NCI-H82 treated with DMSO at 0.1 percent for 48 hours (cell line): ENCODE measurements around the gene SND1.

Source experiments
- DNase-seq: peaks from one replicate; lab custom pipeline; 2025; ENCODE audit not compliant: unreplicated experiment; lab: John Stamatoyannopoulos, UW

The SND1 gene

DNA sequence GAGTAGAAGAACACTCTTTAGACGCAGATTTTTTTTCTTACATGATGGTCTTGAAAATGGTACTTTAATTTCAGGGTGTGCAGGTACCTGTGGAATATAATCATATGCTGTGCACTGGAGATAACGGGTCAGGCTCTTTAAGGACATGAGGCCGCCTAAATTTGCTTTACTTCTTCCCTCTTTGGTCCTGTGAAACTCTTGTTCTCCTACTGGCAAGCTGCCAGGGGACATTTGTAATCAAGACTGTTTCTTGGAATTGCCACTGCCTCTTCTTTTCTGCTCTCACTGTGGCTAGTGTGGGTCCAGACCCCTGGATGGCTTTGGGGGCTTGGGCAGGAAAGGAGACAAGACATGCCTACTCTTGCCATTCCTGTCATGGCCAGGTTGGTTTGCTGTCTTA lies 146.0 kb downstream of the SND1 start:
- no peak for DNase-seq

- no peak for DNase-seq
These were observed 146.9 kb downstream of the SND1 start for GRCh38 chr7:127798769-127799372.

DNA sequence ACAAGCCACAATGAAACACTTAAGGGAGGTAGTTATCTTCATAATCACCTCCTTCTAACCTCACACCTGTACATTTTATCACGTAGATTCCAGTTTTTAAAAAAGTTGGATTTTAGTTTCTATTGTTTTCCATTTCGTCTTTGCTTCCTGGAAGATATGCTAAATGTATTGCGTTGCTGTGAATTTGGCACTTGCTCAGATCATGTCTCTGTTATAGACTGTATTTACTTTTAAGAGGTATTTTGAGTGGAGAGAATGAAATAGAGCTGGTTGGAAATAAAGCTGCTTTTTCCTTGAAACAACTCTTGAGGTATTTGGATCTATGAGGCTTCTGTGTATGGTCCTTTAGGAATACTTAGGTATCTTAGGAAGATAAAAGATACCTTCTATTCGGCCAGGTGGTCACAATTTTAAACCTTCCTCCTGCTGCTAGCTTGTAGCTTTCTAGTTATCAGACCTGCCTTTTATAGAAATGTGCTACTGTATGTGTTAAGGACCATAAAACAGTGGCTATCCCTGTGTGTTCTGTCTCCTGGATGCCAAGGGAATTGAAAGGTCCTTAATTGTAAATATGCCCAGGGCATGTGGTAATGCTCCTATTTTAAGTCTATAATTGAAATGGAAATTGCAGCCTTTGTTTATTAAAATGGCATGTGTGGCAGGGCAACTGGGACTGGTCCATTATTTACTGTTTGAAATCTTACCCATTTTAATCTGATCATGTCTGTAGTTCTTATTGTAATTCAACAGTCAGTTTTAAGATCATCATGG lies 147.7 kb downstream of the SND1 start:
- DNase-seq = no peak

GRCh38 chr7:127802845-127803244 lies 150.9 kb downstream of the SND1 start:
- no peak for DNase-seq

DNA sequence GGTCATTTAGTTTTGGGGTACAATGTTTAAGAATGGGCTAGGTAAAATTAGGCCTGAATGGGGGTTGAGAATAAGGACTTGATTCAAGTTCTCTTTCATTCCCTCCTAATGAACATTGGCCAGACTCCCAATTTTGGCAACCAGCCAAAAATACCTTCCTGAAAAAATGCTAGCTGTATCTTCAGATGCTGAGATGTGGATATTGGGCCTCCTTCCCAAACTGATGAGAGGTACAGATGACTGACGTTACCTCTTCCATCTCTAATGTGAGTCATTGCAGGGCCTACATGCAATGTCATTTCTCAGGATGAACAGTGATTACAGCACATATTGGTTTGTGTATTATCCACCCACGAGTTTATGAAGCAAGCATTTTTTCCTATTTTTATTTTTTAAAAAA lies 151.6 kb downstream of the SND1 start:
- no peak for DNase-seq

GRCh38 chr7:127807340-127807739 lies 155.3 kb downstream of the SND1 start:
- no peak for DNase-seq

DNA sequence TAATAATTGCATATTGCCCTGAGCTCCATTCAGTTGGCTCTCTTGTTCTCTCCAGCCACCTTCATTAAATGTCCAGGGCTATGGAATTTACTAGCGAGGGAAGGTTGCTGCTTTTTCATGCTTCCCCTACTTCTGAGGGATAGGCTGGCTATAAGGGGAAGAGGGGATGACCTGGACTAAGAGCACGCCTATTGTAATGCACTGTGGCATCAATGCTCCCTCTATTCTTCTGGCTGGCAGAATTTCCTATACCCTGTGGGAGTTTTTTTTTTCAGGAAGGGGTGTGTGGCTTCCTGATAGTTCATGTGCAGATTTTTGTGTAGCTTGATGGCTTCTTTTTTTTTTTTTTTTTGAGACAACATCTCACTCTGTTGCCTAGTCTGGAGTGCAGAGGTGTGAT lies 155.8 kb downstream of the SND1 start:
- DNase-seq = no peak

- DNase-seq = peak; percentile 97
These were observed 157.3 kb downstream of the SND1 start for GRCh38 chr7:127809261-127809702.

DNA sequence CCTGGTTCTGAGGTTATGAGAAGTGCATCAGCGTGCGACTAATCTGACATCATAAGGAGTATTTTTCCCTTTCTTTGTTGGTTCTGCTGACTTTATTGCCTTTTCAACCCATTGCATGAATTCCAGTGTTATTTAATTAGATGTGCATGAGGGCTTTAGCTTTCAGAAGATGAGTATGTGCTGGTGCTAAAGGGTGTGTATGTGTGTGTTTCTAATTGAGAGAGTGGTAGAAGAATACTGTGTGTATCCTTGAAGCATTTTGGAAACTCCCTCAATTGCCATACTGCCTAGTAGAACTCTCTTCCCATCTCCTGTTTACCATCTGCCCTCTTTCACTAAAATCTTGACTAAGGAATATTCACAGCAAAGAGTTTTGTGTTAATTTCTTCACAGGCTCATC lies 158.1 kb downstream of the SND1 start:
- no peak for DNase-seq

DNA sequence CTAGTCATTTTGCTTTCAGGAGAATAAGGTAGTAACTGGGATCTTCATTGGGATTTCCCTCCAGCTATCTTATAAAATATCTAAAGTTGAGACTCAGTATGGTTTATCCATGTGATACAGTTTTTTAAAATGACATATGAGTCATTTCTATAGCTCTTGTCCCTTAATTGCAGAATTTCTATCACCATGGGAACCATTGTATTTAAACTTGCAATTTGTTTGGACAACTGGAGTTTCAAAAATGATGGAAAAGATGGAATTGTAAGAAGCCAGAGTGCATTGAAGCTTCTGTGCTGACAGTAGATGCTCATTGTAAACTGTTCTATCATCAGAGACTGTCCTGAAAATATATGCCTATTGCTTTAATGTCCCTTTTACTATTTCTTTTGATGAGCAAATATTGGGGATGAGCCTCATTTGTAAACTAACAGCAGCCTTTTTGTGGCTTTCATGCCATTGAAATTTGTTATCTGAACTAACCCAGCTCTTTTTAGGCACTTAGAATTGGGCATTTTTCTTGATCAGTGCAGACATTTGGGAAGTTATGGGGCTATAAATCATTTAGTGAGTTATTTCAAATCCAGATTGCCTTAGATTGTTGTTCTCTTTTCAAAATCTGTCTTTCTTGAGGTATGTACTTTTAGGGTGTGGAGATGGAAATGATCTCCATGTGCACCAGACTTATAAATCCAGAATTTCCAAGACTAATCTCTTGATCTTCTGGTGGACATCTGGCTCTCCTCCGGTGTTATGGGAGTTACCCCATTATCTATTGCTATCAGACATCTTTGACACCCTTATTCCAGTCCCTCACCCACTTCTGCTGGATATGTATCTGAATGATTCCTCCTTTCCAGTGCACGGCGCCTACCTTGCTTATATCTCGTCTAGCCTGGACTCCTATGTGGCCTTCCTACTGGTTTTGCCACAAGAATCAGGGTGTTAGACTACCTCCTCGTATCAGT lies 159.0 kb downstream of the SND1 start:
- DNase-seq = peak; percentile 60

GRCh38 chr7:127812540-127812939 lies 160.5 kb downstream of the SND1 start:
- no peak for DNase-seq

- DNase-seq = no peak
These were observed 162.1 kb downstream of the SND1 start for GRCh38 chr7:127813991-127814541.

DNA sequence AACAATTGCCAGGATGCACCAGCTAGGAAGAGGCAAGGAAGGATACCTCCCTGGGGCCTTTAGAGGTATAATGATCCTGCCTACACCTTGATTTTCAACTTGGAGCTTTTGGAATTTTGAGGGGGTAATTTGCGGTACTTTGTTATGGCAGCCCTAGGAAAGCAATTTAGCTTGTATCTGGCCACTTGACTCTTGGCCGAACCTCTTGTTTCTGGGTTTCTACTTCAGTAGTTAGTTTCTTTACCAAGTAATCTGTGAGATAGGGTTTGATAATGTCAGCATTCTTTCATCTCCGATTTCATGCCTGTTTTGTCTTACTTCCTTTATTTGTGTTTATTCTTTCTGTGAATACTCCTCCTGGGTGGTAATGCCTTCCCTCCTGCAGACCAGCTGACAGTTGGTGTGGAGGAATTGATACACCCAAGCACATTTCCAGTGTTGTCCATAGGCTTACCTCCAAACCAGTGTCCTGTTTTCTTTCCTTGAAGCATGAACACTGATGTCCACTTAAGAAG lies 163.7 kb downstream of the SND1 start:
- DNase-seq = no peak

DNA sequence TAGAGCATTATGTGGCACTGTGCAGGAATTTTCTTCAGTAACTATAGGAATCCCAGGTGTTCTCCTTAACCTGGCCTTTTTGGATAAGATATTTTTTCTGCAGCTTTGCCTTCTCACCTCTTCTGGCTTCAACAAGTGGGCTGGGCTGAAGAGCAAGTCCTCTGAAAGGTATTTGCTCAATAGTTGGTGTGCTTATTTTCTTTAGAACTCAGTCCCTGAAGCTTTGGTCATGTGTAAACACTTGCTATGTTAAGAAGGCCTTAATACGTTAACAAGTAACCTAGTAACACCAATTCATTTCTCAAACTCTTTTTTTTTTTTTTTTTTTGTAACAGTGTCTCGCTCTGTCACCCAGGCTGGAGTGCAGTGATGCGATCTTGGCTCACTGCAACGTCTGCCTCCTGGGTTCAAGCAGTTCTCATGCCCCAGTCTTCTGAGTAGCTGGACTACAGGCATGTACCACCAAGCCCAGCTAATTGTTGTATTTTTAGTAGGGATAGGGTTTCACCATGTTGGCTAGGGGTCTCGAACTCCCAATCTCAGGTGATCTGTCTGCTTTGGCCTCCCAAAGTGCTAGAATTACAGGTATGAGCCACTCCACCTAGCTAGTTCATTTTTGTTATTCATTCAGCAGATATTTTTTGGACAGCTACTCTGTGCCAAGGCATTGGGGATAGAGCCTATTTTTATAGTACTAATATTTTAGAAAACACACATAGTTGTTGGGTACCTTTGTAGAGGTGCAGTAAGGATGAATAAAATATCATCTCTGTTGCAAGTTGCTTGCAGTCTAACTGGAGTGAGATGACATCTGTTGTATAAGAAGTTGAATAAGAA lies 164.6 kb downstream of the SND1 start:
- DNase-seq = no peak

DNA sequence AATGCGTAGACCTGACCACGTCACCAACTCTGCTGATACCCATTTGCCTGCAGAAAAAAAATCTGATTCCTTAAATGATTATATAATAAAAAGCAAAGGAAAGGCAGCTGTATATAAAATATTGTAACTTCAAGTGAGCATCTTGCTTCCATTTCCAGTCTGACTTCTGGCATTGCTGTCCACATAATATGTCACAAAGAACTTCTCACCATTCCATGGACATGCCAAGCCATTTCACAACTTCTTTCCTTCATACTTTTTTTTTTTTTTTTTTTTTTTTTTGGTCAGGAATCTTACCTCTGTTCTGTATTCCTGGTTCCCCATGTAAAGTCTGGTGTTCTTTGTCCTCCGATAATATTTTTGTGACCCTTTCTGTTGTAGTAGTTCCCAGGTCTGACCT lies 165.5 kb downstream of the SND1 start:
- DNase-seq = no peak

GRCh38 chr7:127818306-127818705 lies 166.3 kb downstream of the SND1 start:
- DNase-seq = no peak

- no peak for DNase-seq
These were observed 168.2 kb downstream of the SND1 start for GRCh38 chr7:127819975-127820731.

- no peak for DNase-seq
These were observed 168.7 kb downstream of the SND1 start for GRCh38 chr7:127820732-127821085.

GRCh38 chr7:127821146-127821545 lies 169.2 kb downstream of the SND1 start:
- no peak for DNase-seq
